DOHH2 (cell line): ENCODE data around the gene COIL.

Experiments
- H3F3A ChIP-seq: fragments of 200-600 bp; sonication (generic), shearing (Covaris generic); 2 replicates; pipeline ENCODE4 v1.6.0; 2016; ENCODE audit warnings: antibody characterized with exemption, mild to moderate bottlenecking; ENCODE audit not compliant: control insufficient read depth, insufficient read depth
- H3K27ac ChIP-seq: fragments of 200-600 bp; sonication (generic); 2 replicates; pipeline ENCODE4 v1.5.1; 2014; ENCODE audit warnings: low read depth, mild to moderate bottlenecking, low read length, moderate library complexity
- H3K27me3 ChIP-seq: fragments of 200-600 bp; sonication (generic); 2 replicates; pipeline ENCODE4 v1.6.1; 2014; ENCODE audit warnings: mild to moderate bottlenecking, low read length, mixed read lengths; ENCODE audit not compliant: control insufficient read depth
- H3K36me3 ChIP-seq: fragments of 200-600 bp; sonication (generic); 2 replicates; pipeline ENCODE4 v1.6.1; 2014; ENCODE audit warnings: mild to moderate bottlenecking, low read length, moderate library complexity, mixed read lengths; ENCODE audit not compliant: control insufficient read depth
- H3K4me1 ChIP-seq: fragments of 200-600 bp; sonication (generic); 2 replicates; pipeline ENCODE4 v1.6.1; 2014; ENCODE audit warnings: mild to moderate bottlenecking, low read length, mixed read lengths; ENCODE audit not compliant: control insufficient read depth
- H3K4me2 ChIP-seq: fragments of 200-600 bp; sonication (generic); 2 replicates; pipeline ENCODE4 v1.6.0; 2014; ENCODE audit warnings: mild to moderate bottlenecking, low read length, moderate library complexity
- H3K4me3 ChIP-seq: fragments of 200-600 bp; sonication (generic); 2 replicates; pipeline ENCODE4 v1.5.1; 2014; ENCODE audit warnings: mild to moderate bottlenecking, low read length, mixed read lengths
- H3K79me2 ChIP-seq: fragments of 200-600 bp; sonication (generic); 2 replicates; pipeline ENCODE4 v1.6.1; 2014; ENCODE audit warnings: mild to moderate bottlenecking, low read length, mixed read lengths; ENCODE audit not compliant: control insufficient read depth
- H3K9me2 ChIP-seq: fragments of 200-600 bp; sonication (generic); replicated peaks from 2 replicates; pipeline ENCODE4 v1.6.1; 2014; ENCODE audit warnings: mild to moderate bottlenecking, low read length, mixed read lengths; ENCODE audit not compliant: control insufficient read depth
- H3K9me3 ChIP-seq: fragments of 200-600 bp; sonication (generic); 2 replicates; pipeline ENCODE4 v1.6.1; 2014; ENCODE audit warnings: antibody characterized with exemption, low read length, mixed read lengths; ENCODE audit not compliant: control insufficient read depth, insufficient read depth
- H4K20me1 ChIP-seq: fragments of 200-600 bp; sonication (generic); 2 replicates; pipeline ENCODE4 v1.6.0; 2014; ENCODE audit warnings: low read depth, mild to moderate bottlenecking, antibody characterized with exemption, low read length, moderate library complexity; ENCODE audit not compliant: control insufficient read depth, insufficient read depth
- CTCF ChIP-seq: fragments of 200-600 bp; sonication (generic); IDR thresholded peaks from one replicate; pipeline ENCODE4 v1.5.1; 2014; ENCODE audit warnings: antibody characterized with exemption, mild to moderate bottlenecking, low read depth, low read length; ENCODE audit not compliant: poor library complexity, severe bottlenecking
- EZH2phosphoT487 ChIP-seq: fragments of 200-600 bp; sonication (generic); IDR thresholded peaks from 2 replicates; pipeline ENCODE4 v1.6.1; 2017; ENCODE audit warnings: borderline replicate concordance, mild to moderate bottlenecking, antibody characterized with exemption, low read length, moderate library complexity, mixed read lengths

Gene COIL

GRCh38 chr17:56960596-56961538 is at the start of gene COIL:
Gene COIL (minus strand): TSS chr17:56961050. CDS start chr17:56961019, 31 bp downstream.
- no peak for TF ChIP-seq EZH2phosphoT487
- TF ChIP-seq CTCF, result peak; percentile 96
- Histone ChIP-seq H3K4me3 (peak within 1 kb of the TSS; percentile 99), H4K20me1 (no peaks in the 10 kb centered on the region; the same call in 1 of the 2 replicates), H3K36me3 (no peaks in the 10 kb centered on the region; the same call in none of the 2 replicates), H3K27ac (peak within 1 kb of the TSS; percentile 94), H3K4me2 (peak within 1 kb of the TSS; percentile 60), H3F3A (0 out of 2 replicates have a peak, but pooled peaks cover 3% of the 10 kb centered on the region), H3K79me2 (peaks cover 39% of the 10 kb centered on the region), H3K9me3 (no peaks in the 10 kb centered on the region), H3K27me3 (no peaks in the 10 kb centered on the region), H3K9me2 (no peaks in the 10 kb centered on the region), H3K4me1 (peaks cover 29% of the 10 kb centered on the region)

- Histone ChIP-seq H3K4me2 (peak overlapping the region; percentile 75), H3K27ac (no peak overlapping the region), H4K20me1 (no peaks in the 10 kb centered on the region), H3K4me1 (peaks cover 58% of the 10 kb centered on the region), H3K27me3 (no peaks in the 10 kb centered on the region), H3K4me3 (peak overlapping the region; percentile 60), H3K9me3 (no peaks in the 10 kb centered on the region; the same call in 1 of the 2 replicates), H3F3A (0 out of 2 replicates have a peak, but pooled peaks cover 12% of the 10 kb centered on the region), H3K36me3 (peaks cover 3% of the 10 kb centered on the region), H3K79me2 (no peaks in the 10 kb centered on the region), H3K9me2 (no peaks in the 10 kb centered on the region)
- TF ChIP-seq EZH2phosphoT487 (no peak), CTCF (no peak)
Observed at GRCh38 chr17:57010487-57010886, 49.6 kb upstream of the COIL start.

GRCh38 chr17:57009737-57010445 is 49.0 kb upstream of the COIL start:
- no peaks in the 10 kb centered on the region for H3K9me2 ChIP-seq
- H3K36me3 ChIP-seq, result peaks cover 3% of the 10 kb centered on the region
- H3K79me2 ChIP-seq, result no peaks in the 10 kb centered on the region
- TF ChIP-seq CTCF (peak; percentile 84), EZH2phosphoT487 (no peak)
- H3F3A ChIP-seq, result 0 out of 2 replicates have a peak, but pooled peaks cover 12% of the 10 kb centered on the region
- H3K4me2 ChIP-seq, result peak overlapping the region; percentile 75
- 0 out of 2 replicates have a peak overlapping the region, but pooled peaks have one; percentile 7 for H3K27ac ChIP-seq
- no peaks in the 10 kb centered on the region for H4K20me1 ChIP-seq
- H3K4me1 ChIP-seq, result peaks cover 64% of the 10 kb centered on the region
- peak overlapping the region; percentile 60 for H3K4me3 ChIP-seq
- no peaks in the 10 kb centered on the region; the same call in 1 of the 2 replicates for H3K9me3 ChIP-seq
- H3K27me3 ChIP-seq, result no peaks in the 10 kb centered on the region
